GM21515 (cell line): ENCODE data around the gene RPTOR.

Experiments used
- ATAC-seq: cut with Tn5 transposase; IDR thresholded peaks from one replicate; pipeline ENCODE4 v1.9.1; 2021; ENCODE audit not compliant: unreplicated experiment

RPTOR gene

GRCh38 chr17:80980397-80981061, 435.9 kb downstream of the RPTOR start:
- no peak for ATAC-seq

GRCh38 chr17:80981062-80981902, 436.6 kb downstream of the RPTOR start:
- ATAC-seq, result no peak

GRCh38 chr17:80981929-80982425, 437.3 kb downstream of the RPTOR start:
- no peak for ATAC-seq

GRCh38 chr17:80982426-80982974, 437.9 kb downstream of the RPTOR start:
- ATAC-seq, result no peak

- no peak for ATAC-seq
Measured at GRCh38 chr17:80983545-80983944, 438.9 kb downstream of the RPTOR start.

GRCh38 chr17:80984749-80985148, 440.1 kb downstream of the RPTOR start:
- no peak for ATAC-seq

- ATAC-seq, result no peak
Measured at GRCh38 chr17:80986046-80986445, 441.4 kb downstream of the RPTOR start.

GRCh38 chr17:80986816-80987475, 442.3 kb downstream of the RPTOR start:
- ATAC-seq, result no peak

GRCh38 chr17:80987941-80988461, 443.4 kb downstream of the RPTOR start:
- ATAC-seq, result no peak

- ATAC-seq, result no peak
Measured at GRCh38 chr17:80989586-80989913, 444.9 kb downstream of the RPTOR start.

- no peak for ATAC-seq
Measured at GRCh38 chr17:80990921-80991644, 446.4 kb downstream of the RPTOR start.

- no peak for ATAC-seq
Measured at GRCh38 chr17:80991645-80992076, 447.0 kb downstream of the RPTOR start, which contains the start of gene CHMP6. Gene CHMP6, plus strand, starts transcription at chr17:80991841. Its CDS starts 78 bp downstream, at chr17:80991919.

- ATAC-seq, result no peak
Measured at GRCh38 chr17:80992077-80992947, 447.7 kb downstream of the RPTOR start.

- no peak for ATAC-seq
Measured at GRCh38 chr17:80992948-80993624, 448.4 kb downstream of the RPTOR start.

- ATAC-seq, result no peak
Measured at GRCh38 chr17:80995131-80995530, 450.5 kb downstream of the RPTOR start.

- ATAC-seq, result no peak
Measured at GRCh38 chr17:80996422-80997305, 452.0 kb downstream of the RPTOR start.

GRCh38 chr17:80997424-80998117, 452.9 kb downstream of the RPTOR start:
- ATAC-seq, result no peak
